HG03460 (cell line): Measurements from ENCODE around the gene GPR85.
A peak's percentile ranks its signal among the peaks of the same experiment; 100 is the strongest.
"Not testable (repeated sequence)": the region's sequence is repeated elsewhere in the genome, so short reads cannot be mapped to it uniquely, and the experiment has no call there.

Experiments
- ATAC-seq: cut with Tn5 transposase; IDR thresholded peaks from one replicate; pipeline ENCODE4 v1.9.1; 2021; ENCODE audit not compliant: unreplicated experiment

Gene GPR85, protein sequence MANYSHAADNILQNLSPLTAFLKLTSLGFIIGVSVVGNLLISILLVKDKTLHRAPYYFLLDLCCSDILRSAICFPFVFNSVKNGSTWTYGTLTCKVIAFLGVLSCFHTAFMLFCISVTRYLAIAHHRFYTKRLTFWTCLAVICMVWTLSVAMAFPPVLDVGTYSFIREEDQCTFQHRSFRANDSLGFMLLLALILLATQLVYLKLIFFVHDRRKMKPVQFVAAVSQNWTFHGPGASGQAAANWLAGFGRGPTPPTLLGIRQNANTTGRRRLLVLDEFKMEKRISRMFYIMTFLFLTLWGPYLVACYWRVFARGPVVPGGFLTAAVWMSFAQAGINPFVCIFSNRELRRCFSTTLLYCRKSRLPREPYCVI

DNA sequence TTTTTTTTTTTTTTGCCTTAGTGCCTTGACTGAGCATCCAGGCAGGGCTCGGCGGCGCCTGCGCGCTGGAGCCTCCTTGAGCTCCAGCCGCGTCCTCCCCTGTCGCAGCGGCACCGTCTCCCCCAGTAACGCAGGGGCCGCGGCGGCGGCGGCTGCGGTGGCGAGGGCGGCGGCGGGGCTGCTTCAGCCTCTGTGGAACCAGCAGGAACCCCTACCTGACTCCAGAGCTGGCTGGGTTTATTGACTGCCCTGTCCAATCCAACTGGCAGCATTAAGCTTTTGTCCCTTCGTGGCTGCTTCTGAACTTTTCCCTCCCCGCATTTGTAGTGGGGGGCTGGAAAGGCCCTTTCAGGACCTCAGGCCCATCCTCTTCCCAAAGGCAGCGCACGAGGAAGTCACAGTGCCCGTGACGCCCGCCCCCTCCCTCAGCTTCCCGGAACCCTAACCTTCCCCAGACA lies at the start of gene GPR85:
GPR85 (minus strand) TSS at position 397 of the 458 bp plus-strand sequence. CDS start 2,106 bp downstream, outside the sequence.
- ATAC-seq = peak; percentile 76

DNA sequence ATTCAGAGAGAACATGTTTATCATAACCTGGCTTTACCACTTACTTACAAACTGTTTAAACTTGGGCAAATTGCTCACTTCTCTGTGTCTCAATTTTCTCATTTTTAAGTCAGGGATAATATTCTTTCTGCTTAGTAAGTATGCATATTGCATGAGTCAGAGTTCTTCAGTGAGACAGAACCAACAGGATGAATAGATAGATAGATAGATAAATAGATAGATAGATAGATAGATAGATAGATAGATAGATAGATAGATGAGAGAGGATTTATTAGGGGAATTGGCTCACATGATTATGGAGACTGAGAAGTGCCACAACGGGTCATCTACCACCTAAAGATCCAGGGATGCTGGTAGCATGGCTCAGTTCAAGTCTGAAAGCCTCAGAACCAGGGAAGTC lies 47.4 kb upstream of the GPR85 start:
- no peak for ATAC-seq

DNA sequence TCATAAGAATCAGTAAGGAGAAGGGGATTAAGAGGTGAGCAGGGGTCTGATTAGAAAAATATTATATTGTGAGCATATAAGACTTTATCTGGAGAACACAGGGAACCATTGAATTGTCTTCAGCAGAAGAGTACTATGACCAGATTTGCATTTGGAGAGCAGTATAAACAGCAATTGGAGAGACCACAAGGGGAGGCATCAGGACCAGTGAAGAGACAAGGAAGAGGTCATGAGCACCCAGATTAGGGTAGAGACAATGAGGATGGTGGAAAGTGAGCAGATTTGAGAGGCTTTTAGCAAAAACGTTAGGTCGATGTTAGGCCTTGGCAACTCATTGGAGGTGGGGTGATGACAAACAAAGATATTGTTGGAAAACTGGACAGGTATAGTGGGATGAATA lies 44.7 kb upstream of the GPR85 start:
- no peak for ATAC-seq

DNA sequence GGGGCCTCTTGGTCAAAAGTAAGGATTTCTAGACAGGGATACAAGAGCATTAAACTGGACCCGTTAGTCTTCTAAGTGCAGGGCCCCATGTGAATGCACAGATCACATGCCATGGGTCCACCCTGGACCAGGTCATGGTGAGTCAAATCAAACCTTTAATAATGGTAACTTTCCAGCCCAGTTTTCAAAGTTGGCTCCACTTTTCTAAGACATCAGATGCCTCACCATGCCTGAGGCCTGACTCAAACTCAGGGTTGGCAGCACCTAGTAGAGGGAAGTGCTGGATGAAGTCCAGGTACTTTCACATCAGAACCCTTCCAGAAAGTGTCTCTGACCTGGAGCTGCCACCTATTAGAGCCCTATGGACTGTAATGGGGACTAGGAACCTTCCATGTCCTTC lies 41.4 kb upstream of the GPR85 start:
- no peak for ATAC-seq

DNA sequence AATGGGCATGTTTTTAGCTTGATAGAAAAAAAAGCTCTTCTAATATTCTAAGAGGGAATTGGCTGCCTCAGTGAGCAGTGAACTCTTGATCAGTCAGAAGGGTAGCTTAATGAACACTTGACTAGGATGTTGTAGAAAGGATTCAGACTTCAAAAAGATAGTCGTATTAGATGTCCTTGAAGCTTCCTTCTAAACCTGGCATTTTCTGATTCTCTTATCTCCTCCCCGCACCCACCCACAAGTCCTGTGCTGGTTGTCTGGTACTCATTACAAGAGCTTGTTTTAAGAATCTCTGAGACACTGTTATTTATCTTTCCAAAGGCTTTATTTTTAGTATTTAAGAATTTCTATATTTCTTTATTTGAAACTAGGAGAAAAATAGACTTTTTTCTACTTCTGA lies 39.1 kb upstream of the GPR85 start:
- ATAC-seq = no peak

DNA sequence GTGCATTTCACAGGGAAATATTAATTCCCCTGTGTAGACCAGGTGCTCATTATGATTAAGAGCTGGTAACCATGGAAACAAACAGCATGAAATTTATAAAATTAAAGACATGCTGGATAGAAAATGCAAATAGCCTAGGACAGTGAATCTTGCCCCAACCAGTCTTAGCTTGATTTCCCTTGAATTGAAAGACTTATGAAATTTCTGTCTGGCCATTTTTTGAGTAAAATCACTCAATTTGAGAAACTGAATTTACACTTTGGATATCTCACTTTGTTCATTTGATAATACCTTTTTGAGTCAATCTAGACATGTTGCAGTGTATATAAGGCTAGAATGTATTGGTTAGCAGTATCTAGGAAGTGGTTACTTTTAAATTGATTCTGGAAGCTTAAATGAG lies 36.1 kb upstream of the GPR85 start:
- ATAC-seq = no peak

DNA sequence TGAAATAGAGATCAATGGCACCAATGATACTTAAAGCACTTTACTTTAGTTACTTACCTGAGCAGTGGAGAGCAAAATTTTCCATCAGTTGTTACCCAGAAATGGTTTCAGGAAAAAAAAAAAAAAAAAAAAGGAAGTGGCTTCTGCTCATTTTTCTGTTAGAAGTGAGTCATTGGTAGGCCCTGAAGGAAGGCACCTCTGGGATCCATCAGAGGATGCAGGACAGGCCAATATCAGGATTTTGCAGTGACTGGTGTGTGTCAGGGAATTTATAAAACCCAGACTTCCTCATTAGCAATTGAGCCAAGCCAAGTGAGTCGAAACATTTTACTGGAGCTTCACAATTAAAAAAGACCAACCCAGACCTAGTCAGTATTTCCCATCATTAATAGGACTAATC lies 34.0 kb upstream of the GPR85 start:
- no peak for ATAC-seq

DNA sequence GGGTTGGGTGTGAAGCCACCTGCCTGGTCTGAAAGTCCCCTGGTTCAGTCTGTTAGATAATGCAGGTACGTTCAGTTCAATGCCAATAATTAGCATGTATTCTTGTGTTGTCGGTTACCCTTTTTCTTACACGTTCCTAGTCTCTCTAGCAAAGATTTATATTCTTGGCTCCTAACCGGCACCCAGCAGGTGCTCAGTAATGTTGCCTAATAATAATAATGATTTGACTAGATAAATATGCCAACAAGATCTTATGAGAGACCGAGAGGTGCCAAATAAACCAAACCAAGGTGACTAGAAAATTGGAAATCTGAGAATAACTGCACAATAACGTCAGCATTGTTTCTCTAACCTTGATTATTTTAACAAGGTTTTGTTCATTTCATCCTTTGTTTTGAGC lies 32.8 kb upstream of the GPR85 start:
- ATAC-seq = no peak

DNA sequence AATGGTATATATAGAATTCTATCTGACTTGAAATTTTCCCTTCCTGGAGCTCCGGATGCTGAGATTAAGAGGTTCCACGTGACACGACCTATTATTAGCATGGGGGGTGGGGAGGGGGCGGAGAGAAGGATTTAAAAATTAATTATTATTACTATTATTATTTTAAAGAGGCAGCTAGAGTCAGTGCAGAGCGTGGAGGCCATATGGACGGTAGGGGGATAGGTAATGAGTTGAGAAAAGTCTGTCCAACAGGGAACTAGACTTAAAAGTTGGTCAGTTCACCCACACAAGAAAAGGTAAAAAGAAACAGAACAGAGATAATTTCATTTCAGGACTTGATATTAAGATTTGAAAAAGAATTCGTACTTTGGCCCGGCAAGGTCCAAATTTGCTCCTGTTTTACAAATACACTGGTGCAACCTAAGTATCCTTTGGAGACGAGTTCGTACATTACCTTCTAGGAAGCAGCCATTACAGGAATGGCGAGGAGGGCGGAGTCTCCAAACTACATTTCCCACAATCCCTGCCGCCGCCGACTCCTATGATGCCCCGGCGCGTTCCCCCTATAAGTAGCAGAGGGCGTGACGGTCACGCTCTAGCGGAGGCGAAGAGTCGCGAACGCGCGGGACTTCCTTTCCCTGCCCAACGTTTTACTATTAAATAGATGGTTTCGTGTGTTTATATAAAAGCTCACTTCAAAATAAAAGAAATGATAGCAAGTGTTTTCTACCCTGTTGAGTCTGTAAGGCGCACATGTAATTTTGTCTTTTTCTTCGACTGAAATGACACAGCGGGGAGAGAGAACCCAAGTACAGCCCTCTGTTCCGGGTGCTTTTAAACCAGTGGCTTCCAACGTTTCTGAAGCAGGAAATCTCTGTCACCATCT lies 31.7 kb upstream of the GPR85 start, which contains the start of gene SMIM30:
SMIM30 (minus strand) TSS at position 481 of the 886 bp plus-strand sequence. CDS start 976 bp downstream, outside the sequence.
- peak; percentile 100 for ATAC-seq

DNA sequence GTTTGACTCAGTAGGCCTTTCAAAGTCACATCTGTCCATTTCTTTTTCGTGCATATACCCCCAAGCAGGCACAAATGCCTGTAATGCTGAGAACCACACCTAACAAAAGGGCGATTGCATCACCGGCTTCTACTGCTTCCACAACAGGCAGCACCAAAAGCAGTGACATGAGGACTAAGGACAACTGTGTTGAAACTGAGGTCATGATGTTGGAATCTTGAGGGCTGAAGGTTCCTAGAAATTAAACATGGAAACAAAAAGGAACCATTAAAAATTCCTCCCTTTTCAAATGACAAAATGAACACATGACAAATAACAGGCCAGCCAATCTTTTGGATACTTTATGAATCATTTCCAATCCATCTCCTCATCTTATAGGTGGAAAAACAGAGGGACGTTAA lies 30.7 kb upstream of the GPR85 start:
- not testable (repeated sequence) for ATAC-seq

DNA sequence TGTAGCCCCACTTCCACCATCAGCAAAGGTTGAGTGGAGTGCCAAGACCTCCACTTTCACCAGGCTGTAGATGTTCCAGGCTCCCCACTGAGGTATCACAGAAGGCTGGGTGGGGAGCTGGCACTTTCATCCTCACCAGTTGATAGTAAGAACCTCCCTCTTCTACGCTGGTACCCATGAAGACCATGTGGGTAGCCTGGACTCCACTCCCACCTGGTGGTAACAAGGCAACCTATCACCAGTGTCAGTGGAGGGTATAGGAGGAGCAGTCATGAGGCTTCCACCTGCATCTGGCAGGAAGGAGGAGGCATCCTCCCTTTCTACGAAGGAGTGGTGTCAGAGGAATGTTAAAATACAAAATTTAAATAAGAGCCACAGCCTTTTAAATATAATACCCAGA lies 27.3 kb upstream of the GPR85 start:
- ATAC-seq = no peak

DNA sequence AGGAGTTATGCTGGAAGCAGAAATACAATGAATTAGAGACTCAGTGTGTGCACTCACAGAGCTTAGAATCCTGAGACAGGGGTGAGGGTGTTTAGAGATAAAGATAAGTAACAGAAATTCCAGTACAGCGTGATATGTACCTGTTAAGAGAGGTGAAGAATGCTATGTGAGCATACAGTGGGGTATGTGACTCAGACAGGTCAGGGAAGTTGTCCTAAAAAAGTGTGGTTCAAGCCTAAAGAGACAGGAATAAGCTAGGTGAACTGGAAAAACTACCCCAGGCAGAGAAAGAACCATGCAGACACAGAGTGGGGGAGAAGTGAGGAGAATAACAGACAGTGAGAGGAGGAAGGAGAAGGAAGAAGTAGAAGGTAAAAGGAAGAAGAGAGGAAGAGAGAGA lies 23.1 kb upstream of the GPR85 start:
- ATAC-seq = no peak

DNA sequence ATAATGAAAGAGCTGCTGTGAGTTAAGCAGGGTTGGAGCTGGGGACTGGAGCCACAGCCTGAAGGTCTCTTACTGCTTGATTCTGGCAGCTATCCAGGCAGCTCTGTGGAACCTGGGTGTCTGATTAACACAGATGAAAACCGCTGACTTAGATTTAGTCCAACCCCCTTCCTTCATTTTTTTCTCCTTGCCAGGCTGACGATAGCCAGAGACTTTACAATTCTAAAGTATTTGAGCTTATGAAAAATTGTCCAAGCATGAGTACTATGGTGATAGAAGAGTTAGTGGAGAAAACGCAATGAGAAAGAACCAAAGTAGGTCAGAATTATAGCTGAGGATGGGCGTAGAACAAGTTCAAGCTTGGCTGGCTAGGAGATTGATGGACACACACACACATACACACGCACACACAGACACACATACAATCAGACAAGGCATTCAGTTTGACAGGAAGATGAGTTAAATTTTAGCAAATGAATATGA lies 13.5 kb upstream of the GPR85 start:
- no peak for ATAC-seq

DNA sequence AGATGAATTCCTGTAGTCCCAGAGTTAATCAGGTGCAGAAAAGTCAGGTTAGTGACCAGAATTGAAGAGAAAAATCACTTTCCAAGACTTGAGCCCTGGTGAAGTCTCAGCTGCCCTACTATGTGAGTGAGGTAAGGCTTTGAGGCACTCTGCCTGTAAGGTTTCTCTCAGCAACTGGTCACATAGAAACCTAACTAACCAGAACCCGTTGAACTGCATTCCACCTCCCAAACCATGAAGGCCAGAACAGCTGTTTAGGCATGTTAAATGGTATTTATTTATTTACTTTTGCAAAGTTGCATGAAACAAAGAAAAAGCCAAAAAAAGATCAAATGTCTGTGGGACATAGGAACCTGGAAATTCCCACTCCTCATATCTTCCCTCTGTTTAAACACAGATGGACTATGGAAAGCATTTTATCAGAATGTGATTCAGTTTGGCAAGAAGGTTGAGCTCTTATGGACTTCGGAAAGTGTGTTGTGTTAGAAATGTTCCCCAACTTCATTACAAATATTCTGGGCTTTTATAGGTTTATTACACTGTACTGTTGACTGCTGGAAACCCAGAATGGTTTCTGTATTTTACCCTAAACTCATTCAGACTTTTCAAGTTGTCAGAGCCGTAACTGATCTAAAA lies 12.8 kb upstream of the GPR85 start:
- ATAC-seq = no peak

DNA sequence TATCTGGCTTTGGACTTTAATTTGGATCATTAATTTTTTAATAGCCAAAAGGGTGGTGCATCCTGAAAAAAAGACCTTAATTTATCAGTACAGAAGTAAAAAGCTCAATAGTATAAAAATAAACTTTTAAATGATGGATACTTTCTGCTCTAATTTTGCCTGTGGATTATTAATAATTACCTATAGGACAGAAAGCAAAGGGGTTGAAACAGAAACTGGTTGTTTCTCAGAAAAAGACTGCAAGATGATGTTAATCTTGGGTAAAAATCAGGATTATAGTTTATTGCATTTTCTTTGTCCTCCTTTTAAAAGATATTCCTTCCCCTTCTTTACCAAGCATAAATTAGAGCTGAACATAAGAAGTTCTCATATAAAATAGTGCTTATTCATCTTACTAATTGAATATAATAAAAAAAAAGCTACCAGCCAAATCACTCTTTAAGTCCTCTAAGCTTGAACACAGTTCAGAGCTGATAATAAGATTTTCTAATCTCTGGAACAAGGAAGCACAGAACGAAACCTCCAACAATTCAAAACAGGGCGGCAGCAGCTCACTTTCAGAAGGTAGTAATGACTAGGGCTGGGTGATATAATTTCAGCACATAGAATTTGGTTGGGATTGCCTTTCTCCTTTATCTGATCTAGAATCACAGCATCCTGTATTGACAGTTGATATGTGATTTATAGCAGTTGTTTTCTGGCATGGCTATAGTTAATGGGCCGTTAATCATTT lies 8.1 kb upstream of the GPR85 start:
- ATAC-seq = no peak

DNA sequence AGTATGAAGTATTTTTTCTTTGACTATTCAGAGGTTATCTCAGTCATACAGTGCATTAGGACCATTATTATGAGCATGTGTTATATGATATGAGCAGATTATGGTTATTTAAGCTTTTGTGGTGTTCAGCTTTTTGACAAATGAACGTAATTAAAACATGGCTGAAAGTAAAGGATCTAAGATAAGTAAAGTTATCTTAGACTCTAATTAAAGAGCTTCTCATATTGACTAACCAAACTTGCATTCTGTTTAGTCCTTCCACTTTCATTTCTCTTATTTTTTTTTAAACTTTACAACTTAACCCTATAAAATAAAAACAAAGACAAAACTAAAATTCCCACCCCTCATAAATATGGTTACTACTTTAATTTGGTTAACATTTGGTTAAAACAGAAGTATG lies 6.9 kb upstream of the GPR85 start:
- ATAC-seq = no peak

DNA sequence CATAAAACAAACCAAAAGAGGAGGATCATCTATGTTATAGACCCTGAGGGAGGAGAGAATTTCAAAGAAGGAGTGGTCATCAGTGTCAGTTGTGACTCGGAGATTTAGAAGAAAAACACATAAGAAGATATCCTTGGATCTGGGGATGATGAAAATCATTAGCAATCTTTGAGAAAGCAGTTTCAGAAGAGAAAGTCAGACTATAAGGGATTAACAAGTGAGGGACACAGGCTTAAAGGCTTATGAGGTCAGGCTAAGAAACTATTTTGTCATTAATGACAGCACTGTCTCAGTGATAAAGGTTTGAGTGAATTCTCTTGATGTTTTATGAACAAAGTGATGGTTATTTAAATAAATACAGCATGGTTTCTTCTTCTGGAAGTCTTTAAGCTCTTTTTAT lies 6.1 kb upstream of the GPR85 start:
- no peak for ATAC-seq

DNA sequence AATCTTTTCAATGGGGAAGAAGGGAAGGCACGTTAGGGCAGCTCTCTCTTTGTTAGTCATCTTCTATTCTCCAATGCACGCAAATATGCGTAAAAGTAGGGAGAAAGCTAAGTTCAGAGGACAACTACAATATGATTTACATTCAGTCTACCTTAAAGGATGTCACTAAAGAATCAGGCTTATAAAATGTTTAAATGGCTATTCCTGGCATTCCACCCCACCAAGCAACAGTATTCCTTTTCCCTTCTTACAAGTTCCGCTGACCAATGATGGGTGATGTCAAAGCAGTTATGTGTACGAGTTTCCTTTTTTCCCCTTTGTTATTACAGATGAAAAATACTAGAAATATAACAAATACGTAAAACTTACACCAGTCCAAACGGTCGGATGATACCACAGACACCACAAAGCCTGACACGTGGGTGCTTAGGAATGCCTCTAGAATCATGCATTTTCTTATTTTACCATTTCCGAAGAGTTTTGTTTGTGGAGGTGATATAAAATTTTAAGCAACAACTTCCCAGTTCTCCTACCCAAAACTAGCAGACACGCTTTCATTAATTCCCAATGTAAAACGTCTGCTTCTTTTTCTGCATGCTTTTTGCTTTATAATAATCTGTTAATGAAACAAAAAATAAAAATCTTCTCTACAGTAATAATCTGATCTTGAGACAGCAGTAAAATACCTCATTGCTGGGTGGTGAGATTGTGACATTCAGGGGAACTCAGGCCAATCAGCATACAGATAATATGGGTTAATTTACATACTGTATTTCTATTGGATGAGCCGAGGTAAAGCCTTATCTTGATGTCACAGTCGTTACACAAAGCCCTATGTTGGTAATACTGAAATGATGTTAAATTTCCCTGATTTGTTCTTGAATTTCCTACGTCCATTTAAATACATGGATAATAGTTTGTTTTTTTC lies 708 bp upstream of the GPR85 start:
- ATAC-seq = no peak

DNA sequence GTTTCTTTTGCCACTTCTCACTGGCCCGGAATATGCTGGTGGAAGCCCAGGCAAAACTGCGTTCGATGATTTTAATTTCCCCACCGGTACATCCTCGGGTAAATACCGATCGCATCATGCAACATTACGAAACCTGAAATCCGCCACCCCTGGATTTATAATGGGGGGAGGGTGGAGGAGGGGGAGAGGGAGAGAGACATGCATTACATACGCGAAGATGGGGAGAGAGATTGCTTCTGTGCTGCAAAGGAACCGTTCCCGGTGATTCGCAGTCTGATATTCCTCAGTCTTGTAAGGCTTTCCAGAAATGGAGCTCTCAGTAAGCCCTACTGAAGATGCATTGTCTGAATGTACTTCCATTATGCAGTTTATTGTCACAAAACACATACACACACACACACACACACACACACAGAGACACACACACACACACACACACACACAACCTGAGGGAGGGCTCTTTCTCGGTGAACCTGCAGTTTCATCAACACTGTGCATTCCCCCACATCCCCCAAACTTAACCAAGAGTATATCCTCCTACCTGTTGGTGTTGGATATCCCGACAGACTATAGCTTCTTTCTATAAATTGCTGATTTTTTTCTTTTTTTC lies 741 bp downstream of the GPR85 start:
- ATAC-seq = peak; percentile 16
